ENCODE results near the gene TDRD5.

TDRD5 gene

GRCh38 chr1:179702946-179703539, 111.4 kb downstream of the TDRD5 start:
- Histone ChIP-seq H3K27ac (ENCODE audit: low read depth, low read length) (no peak overlapping the region), H3K27me3 (ENCODE audit: control insufficient read depth in 1 of 2, insufficient read depth in 2 of 2, low read length in 2 of 2) (no peaks in the 10 kb centered on the region), H3K9me3 (ENCODE audit: control insufficient read depth in 1 of 2, low read length in 2 of 2) (no peaks in the 10 kb centered on the region), H3K4me1 (ENCODE audit: control insufficient read depth in 1 of 2, insufficient read depth in 2 of 2, low read length in 2 of 2) (peaks cover 0 to 6% of the 10 kb centered on the region in 2 donors), H3K36me3 (ENCODE audit: control insufficient read depth in 1 of 2, insufficient read depth in 2 of 2, low read length in 2 of 2) (no peaks in the 10 kb centered on the region), H3K9ac (ENCODE audit: low read depth in 1 of 2, low read length in 2 of 2) (no peak overlapping the region), H3K4me3 (ENCODE audit: low read depth in 1 of 2, low read length in 2 of 2) (no peak overlapping the region)

- peaks cover 4 to 17% of the 10 kb centered on the region in 2 donors for H3K4me1 ChIP-seq (ENCODE audit: control insufficient read depth in 1 of 2, insufficient read depth in 2 of 2, low read length in 2 of 2)
- no peak overlapping the region for H3K27ac ChIP-seq (ENCODE audit: low read depth, low read length)
- no peak overlapping the region for H3K9ac ChIP-seq (ENCODE audit: low read depth in 1 of 2, low read length in 2 of 2)
- H3K9me3 ChIP-seq (ENCODE audit: control insufficient read depth in 1 of 2, low read length in 2 of 2), result no peaks in the 10 kb centered on the region
- no peaks in the 10 kb centered on the region for H3K36me3 ChIP-seq (ENCODE audit: control insufficient read depth in 1 of 2, insufficient read depth in 2 of 2, low read length in 2 of 2)
- H3K27me3 ChIP-seq (ENCODE audit: control insufficient read depth in 1 of 2, insufficient read depth in 2 of 2, low read length in 2 of 2), result no peaks in the 10 kb centered on the region
- no peak overlapping the region for H3K4me3 ChIP-seq (ENCODE audit: low read depth in 1 of 2, low read length in 2 of 2)
Measured at GRCh38 chr1:179706339-179706941, 114.8 kb downstream of the TDRD5 start.

- H3K9ac ChIP-seq (ENCODE audit: low read depth in 1 of 2, low read length in 2 of 2), result no peak overlapping the region
- H3K27ac ChIP-seq (ENCODE audit: low read depth, low read length), result no peak overlapping the region
- no peak overlapping the region for H3K4me3 ChIP-seq (ENCODE audit: low read depth in 1 of 2, low read length in 2 of 2)
- H3K36me3 ChIP-seq (ENCODE audit: control insufficient read depth in 1 of 2, insufficient read depth in 2 of 2, low read length in 2 of 2), result no peaks in the 10 kb centered on the region
- peaks cover 4 to 17% of the 10 kb centered on the region in 2 donors for H3K4me1 ChIP-seq (ENCODE audit: control insufficient read depth in 1 of 2, insufficient read depth in 2 of 2, low read length in 2 of 2)
- H3K9me3 ChIP-seq (ENCODE audit: control insufficient read depth in 1 of 2, low read length in 2 of 2), result no peaks in the 10 kb centered on the region
- no peaks in the 10 kb centered on the region for H3K27me3 ChIP-seq (ENCODE audit: control insufficient read depth in 1 of 2, insufficient read depth in 2 of 2, low read length in 2 of 2)
Measured at GRCh38 chr1:179707406-179707805, 115.8 kb downstream of the TDRD5 start.

GRCh38 chr1:179708434-179709195, 117.0 kb downstream of the TDRD5 start:
- H3K9me3 ChIP-seq (ENCODE audit: control insufficient read depth in 1 of 2, low read length in 2 of 2), result no peaks in the 10 kb centered on the region
- H3K27ac ChIP-seq (ENCODE audit: low read depth, low read length), result no peak overlapping the region
- no peaks in the 10 kb centered on the region for H3K36me3 ChIP-seq (ENCODE audit: control insufficient read depth in 1 of 2, insufficient read depth in 2 of 2, low read length in 2 of 2)
- H3K4me3 ChIP-seq (ENCODE audit: low read depth in 1 of 2, low read length in 2 of 2), result no peak overlapping the region
- H3K4me1 ChIP-seq (ENCODE audit: control insufficient read depth in 1 of 2, insufficient read depth in 2 of 2, low read length in 2 of 2), result peaks cover 4 to 11% of the 10 kb centered on the region in 2 donors
- H3K27me3 ChIP-seq (ENCODE audit: control insufficient read depth in 1 of 2, insufficient read depth in 2 of 2, low read length in 2 of 2), result no peaks in the 10 kb centered on the region
- H3K9ac ChIP-seq (ENCODE audit: low read depth in 1 of 2, low read length in 2 of 2), result no peak overlapping the region

DNA sequence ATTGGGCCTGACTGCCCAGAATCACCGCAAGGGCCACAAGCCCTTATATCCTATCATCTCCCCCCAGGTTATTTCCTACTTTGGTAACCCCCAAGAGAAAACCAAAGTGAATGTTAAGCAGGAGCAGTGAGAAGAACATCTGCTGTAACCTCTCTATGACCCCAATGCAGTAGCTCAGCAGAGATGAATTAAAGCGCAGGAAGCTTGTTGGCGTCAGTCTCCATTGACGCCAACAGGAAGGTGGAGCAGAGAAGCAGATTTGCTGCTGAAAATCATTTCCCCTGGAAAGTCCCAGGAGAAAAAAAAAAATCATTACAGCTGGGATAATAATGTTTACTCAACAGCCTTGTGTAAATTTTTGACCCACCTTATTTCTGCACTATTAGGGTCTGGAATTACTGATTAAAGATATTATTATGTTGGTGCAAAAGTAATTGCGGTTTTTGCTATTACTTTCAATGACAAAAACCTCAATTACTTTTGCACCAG, 118.3 kb downstream of the TDRD5 start:
- Histone ChIP-seq H3K4me3 (ENCODE audit: low read depth in 1 of 2, low read length in 2 of 2) (no peak overlapping the region), H3K27me3 (ENCODE audit: control insufficient read depth in 1 of 2, insufficient read depth in 2 of 2, low read length in 2 of 2) (no peaks in the 10 kb centered on the region), H3K27ac (ENCODE audit: low read depth, low read length) (no peak overlapping the region), H3K36me3 (ENCODE audit: control insufficient read depth in 1 of 2, insufficient read depth in 2 of 2, low read length in 2 of 2) (no peaks in the 10 kb centered on the region), H3K9me3 (ENCODE audit: control insufficient read depth in 1 of 2, low read length in 2 of 2) (peaks cover 9 to 10% of the 10 kb centered on the region in 2 donors), H3K9ac (ENCODE audit: low read depth in 1 of 2, low read length in 2 of 2) (no peak overlapping the region), H3K4me1 (ENCODE audit: control insufficient read depth in 1 of 2, insufficient read depth in 2 of 2, low read length in 2 of 2) (peaks cover 4 to 11% of the 10 kb centered on the region in 2 donors)

- Histone ChIP-seq H3K27me3 (ENCODE audit: control insufficient read depth in 1 of 2, insufficient read depth in 2 of 2, low read length in 2 of 2) (no peaks in the 10 kb centered on the region), H3K9me3 (ENCODE audit: control insufficient read depth in 1 of 2, low read length in 2 of 2) (peaks cover 21 to 32% of the 10 kb centered on the region in 2 donors)
Measured at GRCh38 chr1:179714159-179714558, 122.5 kb downstream of the TDRD5 start.

GRCh38 chr1:179714623-179715022, 123.0 kb downstream of the TDRD5 start:
- H3K27ac ChIP-seq (ENCODE audit: low read depth, low read length), result no peak overlapping the region
- H3K9ac ChIP-seq (ENCODE audit: low read depth in 1 of 2, low read length in 2 of 2), result no peak overlapping the region
- peaks cover 0 to 8% of the 10 kb centered on the region in 2 donors for H3K4me1 ChIP-seq (ENCODE audit: control insufficient read depth in 1 of 2, insufficient read depth in 2 of 2, low read length in 2 of 2)
- no peaks in the 10 kb centered on the region for H3K36me3 ChIP-seq (ENCODE audit: control insufficient read depth in 1 of 2, insufficient read depth in 2 of 2, low read length in 2 of 2)
- peaks cover 21 to 37% of the 10 kb centered on the region in 2 donors for H3K9me3 ChIP-seq (ENCODE audit: control insufficient read depth in 1 of 2, low read length in 2 of 2)
- H3K27me3 ChIP-seq (ENCODE audit: control insufficient read depth in 1 of 2, insufficient read depth in 2 of 2, low read length in 2 of 2), result no peaks in the 10 kb centered on the region
- H3K4me3 ChIP-seq (ENCODE audit: low read depth in 1 of 2, low read length in 2 of 2), result no peak overlapping the region

More at GRCh38 chr1:179714159-179714558, 122.5 kb downstream of the TDRD5 start:
- Histone ChIP-seq H3K27ac (ENCODE audit: low read depth, low read length) (no peak overlapping the region), H3K9ac (ENCODE audit: low read depth in 1 of 2, low read length in 2 of 2) (no peak overlapping the region), H3K36me3 (ENCODE audit: control insufficient read depth in 1 of 2, insufficient read depth in 2 of 2, low read length in 2 of 2) (no peaks in the 10 kb centered on the region), H3K4me3 (ENCODE audit: low read depth in 1 of 2, low read length in 2 of 2) (no peak overlapping the region), H3K4me1 (ENCODE audit: control insufficient read depth in 1 of 2, insufficient read depth in 2 of 2, low read length in 2 of 2) (peaks cover 4 to 11% of the 10 kb centered on the region in 2 donors)

- Histone ChIP-seq H3K9ac (ENCODE audit: low read depth in 1 of 2, low read length in 2 of 2) (no peak overlapping the region), H3K9me3 (ENCODE audit: control insufficient read depth in 1 of 2, low read length in 2 of 2) (peaks cover 23 to 36% of the 10 kb centered on the region in 2 donors), H3K27ac (ENCODE audit: low read depth, low read length) (no peak overlapping the region), H3K4me3 (ENCODE audit: low read depth in 1 of 2, low read length in 2 of 2) (no peak overlapping the region), H3K36me3 (ENCODE audit: control insufficient read depth in 1 of 2, insufficient read depth in 2 of 2, low read length in 2 of 2) (no peaks in the 10 kb centered on the region), H3K4me1 (ENCODE audit: control insufficient read depth in 1 of 2, insufficient read depth in 2 of 2, low read length in 2 of 2) (no peaks in the 10 kb centered on the region), H3K27me3 (ENCODE audit: control insufficient read depth in 1 of 2, insufficient read depth in 2 of 2, low read length in 2 of 2) (no peaks in the 10 kb centered on the region)
Measured at GRCh38 chr1:179719272-179719671, 127.6 kb downstream of the TDRD5 start.

DNA sequence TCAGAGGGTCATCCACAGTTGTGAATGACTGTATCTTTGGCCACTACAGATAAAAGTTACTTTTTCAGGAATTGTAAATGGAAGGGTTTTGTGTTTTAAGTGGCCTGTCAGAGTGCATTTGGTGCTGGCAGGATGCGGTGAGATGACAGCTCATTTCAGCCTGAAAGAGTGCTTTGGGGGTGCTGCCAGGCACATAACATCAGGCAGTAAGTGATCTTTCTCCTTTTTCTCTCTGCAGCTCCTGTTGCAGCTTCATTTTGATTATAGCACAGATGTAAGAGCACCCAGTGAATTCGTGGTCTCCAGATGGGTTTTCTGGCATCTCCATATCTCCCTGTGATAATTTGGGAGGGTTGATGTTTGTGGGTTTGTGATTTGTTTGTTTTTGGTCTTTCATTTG, 136.6 kb downstream of the TDRD5 start:
- Histone ChIP-seq H3K36me3 (ENCODE audit: control insufficient read depth in 1 of 2, insufficient read depth in 2 of 2, low read length in 2 of 2) (no peaks in the 10 kb centered on the region), H3K9me3 (ENCODE audit: control insufficient read depth in 1 of 2, low read length in 2 of 2) (no peaks in the 10 kb centered on the region), H3K9ac (ENCODE audit: low read depth in 1 of 2, low read length in 2 of 2) (no peak overlapping the region), H3K4me3 (ENCODE audit: low read depth in 1 of 2, low read length in 2 of 2) (no peak overlapping the region), H3K27me3 (ENCODE audit: control insufficient read depth in 1 of 2, insufficient read depth in 2 of 2, low read length in 2 of 2) (peaks cover 0 to 4% of the 10 kb centered on the region in 2 donors), H3K4me1 (ENCODE audit: control insufficient read depth in 1 of 2, insufficient read depth in 2 of 2, low read length in 2 of 2) (no peaks in the 10 kb centered on the region), H3K27ac (ENCODE audit: low read depth, low read length) (no peak overlapping the region)

DNA sequence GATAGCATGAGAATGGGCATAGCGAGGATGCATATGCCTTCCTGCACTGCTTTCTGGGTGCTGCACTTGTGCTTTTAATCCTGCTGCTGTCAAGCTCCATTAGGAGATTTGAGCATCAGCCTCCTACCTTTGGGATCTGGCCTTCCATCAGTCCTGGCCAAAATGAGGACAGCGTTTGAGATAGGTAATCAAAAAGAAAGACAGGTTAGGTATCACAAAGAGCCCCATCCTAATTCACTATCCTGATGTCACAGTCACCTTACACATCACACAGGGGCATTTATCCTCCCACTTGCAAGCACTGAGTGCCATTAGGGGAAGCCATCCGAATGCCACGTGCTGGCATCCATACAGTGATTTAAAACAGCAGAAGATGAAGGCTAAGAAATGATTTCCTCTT, 138.2 kb downstream of the TDRD5 start:
- Histone ChIP-seq H3K4me1 (ENCODE audit: control insufficient read depth in 1 of 2, insufficient read depth in 2 of 2, low read length in 2 of 2) (no peaks in the 10 kb centered on the region), H3K27me3 (ENCODE audit: control insufficient read depth in 1 of 2, insufficient read depth in 2 of 2, low read length in 2 of 2) (peaks cover 0 to 4% of the 10 kb centered on the region in 2 donors), H3K9ac (ENCODE audit: low read depth in 1 of 2, low read length in 2 of 2) (no peak overlapping the region), H3K9me3 (ENCODE audit: control insufficient read depth in 1 of 2, low read length in 2 of 2) (no peaks in the 10 kb centered on the region), H3K4me3 (ENCODE audit: low read depth in 1 of 2, low read length in 2 of 2) (no peak overlapping the region), H3K36me3 (ENCODE audit: control insufficient read depth in 1 of 2, insufficient read depth in 2 of 2, low read length in 2 of 2) (no peaks in the 10 kb centered on the region), H3K27ac (ENCODE audit: low read depth, low read length) (no peak overlapping the region)

Measured in duodenal mucosa (tissue), 2 donors.